GM23338 (cell line): ENCODE measurements around the gene PAQR8.

Experiments used
- CREB1 ChIP-seq: fragments of 250-450 bp; sonication (Bioruptor Pico); IDR thresholded peaks from 2 replicates; pipeline ENCODE4 v1.5.0; 2020; ENCODE audit warnings: low read depth, mild to moderate bottlenecking, moderate library complexity
- EZH2 ChIP-seq: fragments of 200-600 bp; sonication (generic); IDR thresholded peaks from one replicate; pipeline ENCODE4 v1.8.0; 2017; ENCODE audit warnings: antibody characterized with exemption, mild to moderate bottlenecking, low read depth; ENCODE audit not compliant: unreplicated experiment
- EZH2phosphoT487 ChIP-seq: fragments of 200-600 bp; sonication (generic); IDR thresholded peaks from one replicate; pipeline ENCODE4 v1.8.1; 2018; ENCODE audit warnings: antibody characterized with exemption; ENCODE audit not compliant: unreplicated experiment
- JUNB ChIP-seq: IDR thresholded peaks from one replicate; pipeline ENCODE4 v1.6.1; 2016; ENCODE audit warnings: antibody characterized with exemption; ENCODE audit not compliant: unreplicated experiment
- NANOG ChIP-seq: IDR thresholded peaks from 2 replicates; pipeline ENCODE4 v1.6.1; 2016; ENCODE audit warnings: antibody characterized with exemption, borderline replicate concordance
- POLR2AphosphoS5 ChIP-seq: IDR thresholded peaks from 2 replicates; pipeline ENCODE4 v1.6.1; 2016; ENCODE audit warnings: antibody characterized with exemption, low read depth
- STAT1 ChIP-seq: IDR thresholded peaks from one replicate; pipeline ENCODE4 v1.6.1; 2016; ENCODE audit warnings: antibody characterized with exemption; ENCODE audit not compliant: unreplicated experiment
- ZNF114 ChIP-seq: fragments of 250-450 bp; sonication (Bioruptor Pico); IDR thresholded peaks from 2 replicates; pipeline ENCODE4 v1.5.0; 2020; ENCODE audit warnings: mild to moderate bottlenecking, moderate library complexity
- ZNF331 ChIP-seq: fragments of 250-450 bp; sonication (Bioruptor Pico); IDR thresholded peaks from 2 replicates; pipeline ENCODE4 v1.5.0; 2020; ENCODE audit warnings: low read depth, mild to moderate bottlenecking, moderate library complexity
- TF ChIP-seq, protein P1 (sequence below), 2 experiments: fragments of 200-600 bp in 1 of 2; sonication (generic) in 1 of 2; conservative IDR thresholded peaks; 2 replicates each; pipeline versions ENCODE4 v1.5.1 to v1.6.1; 2016 to 2017; ENCODE audit warnings: antibody characterized with exemption in 2 of 2, low read depth in 2 of 2, mild to moderate bottlenecking in 2 of 2, moderate library complexity in 1 of 2
- TF ChIP-seq, protein P2 (sequence below): IDR thresholded peaks from 2 replicates; pipeline ENCODE4 v1.6.1; 2016; ENCODE audit warnings: antibody characterized with exemption
- TF ChIP-seq, protein P3 (sequence below): IDR thresholded peaks from one replicate; pipeline ENCODE4 v1.6.1; 2018; ENCODE audit warnings: antibody characterized with exemption; ENCODE audit not compliant: unreplicated experiment

DNA sequence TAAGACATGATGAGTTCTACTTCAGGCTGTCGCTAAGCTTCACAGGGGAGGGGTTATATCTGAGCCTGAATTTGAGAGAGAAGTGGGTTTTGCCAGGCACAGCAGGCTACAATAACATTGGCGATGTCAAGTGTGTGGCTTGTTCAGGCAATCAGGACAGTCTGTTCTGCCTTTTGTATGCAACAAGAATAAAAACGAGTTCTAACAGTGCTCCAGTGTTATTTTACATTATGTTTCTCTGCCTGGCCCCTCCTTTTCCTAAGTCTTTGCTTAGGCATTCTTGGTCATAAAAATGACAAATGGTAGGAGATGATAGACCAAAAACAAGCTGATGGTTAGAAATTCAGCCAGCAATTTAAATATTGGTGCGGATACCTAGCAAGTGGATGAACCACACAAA, 26.8 kb downstream of the PAQR8 start:
- TF ChIP-seq POLR2AphosphoS5 = no peak
- TF ChIP-seq EZH2 = no peak
- TF ChIP-seq, protein P1, sequence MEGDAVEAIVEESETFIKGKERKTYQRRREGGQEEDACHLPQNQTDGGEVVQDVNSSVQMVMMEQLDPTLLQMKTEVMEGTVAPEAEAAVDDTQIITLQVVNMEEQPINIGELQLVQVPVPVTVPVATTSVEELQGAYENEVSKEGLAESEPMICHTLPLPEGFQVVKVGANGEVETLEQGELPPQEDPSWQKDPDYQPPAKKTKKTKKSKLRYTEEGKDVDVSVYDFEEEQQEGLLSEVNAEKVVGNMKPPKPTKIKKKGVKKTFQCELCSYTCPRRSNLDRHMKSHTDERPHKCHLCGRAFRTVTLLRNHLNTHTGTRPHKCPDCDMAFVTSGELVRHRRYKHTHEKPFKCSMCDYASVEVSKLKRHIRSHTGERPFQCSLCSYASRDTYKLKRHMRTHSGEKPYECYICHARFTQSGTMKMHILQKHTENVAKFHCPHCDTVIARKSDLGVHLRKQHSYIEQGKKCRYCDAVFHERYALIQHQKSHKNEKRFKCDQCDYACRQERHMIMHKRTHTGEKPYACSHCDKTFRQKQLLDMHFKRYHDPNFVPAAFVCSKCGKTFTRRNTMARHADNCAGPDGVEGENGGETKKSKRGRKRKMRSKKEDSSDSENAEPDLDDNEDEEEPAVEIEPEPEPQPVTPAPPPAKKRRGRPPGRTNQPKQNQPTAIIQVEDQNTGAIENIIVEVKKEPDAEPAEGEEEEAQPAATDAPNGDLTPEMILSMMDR (conservative IDR thresholded peaks at IDR 0.05; ENCODE audit: low read depth in 2 of 2) = no peak
- no peak for TF ChIP-seq CREB1
- TF ChIP-seq NANOG = no peak
- TF ChIP-seq, protein P2, sequence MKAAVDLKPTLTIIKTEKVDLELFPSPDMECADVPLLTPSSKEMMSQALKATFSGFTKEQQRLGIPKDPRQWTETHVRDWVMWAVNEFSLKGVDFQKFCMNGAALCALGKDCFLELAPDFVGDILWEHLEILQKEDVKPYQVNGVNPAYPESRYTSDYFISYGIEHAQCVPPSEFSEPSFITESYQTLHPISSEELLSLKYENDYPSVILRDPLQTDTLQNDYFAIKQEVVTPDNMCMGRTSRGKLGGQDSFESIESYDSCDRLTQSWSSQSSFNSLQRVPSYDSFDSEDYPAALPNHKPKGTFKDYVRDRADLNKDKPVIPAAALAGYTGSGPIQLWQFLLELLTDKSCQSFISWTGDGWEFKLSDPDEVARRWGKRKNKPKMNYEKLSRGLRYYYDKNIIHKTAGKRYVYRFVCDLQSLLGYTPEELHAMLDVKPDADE = no peak
- TF ChIP-seq, protein P3, sequence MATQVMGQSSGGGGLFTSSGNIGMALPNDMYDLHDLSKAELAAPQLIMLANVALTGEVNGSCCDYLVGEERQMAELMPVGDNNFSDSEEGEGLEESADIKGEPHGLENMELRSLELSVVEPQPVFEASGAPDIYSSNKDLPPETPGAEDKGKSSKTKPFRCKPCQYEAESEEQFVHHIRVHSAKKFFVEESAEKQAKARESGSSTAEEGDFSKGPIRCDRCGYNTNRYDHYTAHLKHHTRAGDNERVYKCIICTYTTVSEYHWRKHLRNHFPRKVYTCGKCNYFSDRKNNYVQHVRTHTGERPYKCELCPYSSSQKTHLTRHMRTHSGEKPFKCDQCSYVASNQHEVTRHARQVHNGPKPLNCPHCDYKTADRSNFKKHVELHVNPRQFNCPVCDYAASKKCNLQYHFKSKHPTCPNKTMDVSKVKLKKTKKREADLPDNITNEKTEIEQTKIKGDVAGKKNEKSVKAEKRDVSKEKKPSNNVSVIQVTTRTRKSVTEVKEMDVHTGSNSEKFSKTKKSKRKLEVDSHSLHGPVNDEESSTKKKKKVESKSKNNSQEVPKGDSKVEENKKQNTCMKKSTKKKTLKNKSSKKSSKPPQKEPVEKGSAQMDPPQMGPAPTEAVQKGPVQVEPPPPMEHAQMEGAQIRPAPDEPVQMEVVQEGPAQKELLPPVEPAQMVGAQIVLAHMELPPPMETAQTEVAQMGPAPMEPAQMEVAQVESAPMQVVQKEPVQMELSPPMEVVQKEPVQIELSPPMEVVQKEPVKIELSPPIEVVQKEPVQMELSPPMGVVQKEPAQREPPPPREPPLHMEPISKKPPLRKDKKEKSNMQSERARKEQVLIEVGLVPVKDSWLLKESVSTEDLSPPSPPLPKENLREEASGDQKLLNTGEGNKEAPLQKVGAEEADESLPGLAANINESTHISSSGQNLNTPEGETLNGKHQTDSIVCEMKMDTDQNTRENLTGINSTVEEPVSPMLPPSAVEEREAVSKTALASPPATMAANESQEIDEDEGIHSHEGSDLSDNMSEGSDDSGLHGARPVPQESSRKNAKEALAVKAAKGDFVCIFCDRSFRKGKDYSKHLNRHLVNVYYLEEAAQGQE = no peak
- no peak for TF ChIP-seq STAT1
- no peak for TF ChIP-seq EZH2phosphoT487
- TF ChIP-seq ZNF331 (CRISPR knock-in tag) = no peak
- no peak for TF ChIP-seq JUNB
- TF ChIP-seq ZNF114 (CRISPR knock-in tag) = no peak
